C4-2B (cell line): ENCODE data around the gene SIM1.
"Not testable (repeated sequence)": the region's sequence is repeated elsewhere in the genome, so short reads cannot be mapped to it uniquely, and the experiment has no call there.

Experiments
- ZFX ChIP-seq: fragments of 450-650 bp; IDR thresholded peaks from 2 replicates; pipeline ENCODE4 v1.6.1; 2017
- TF ChIP-seq, protein P1 (sequence below): fragments of 450-650 bp; conservative IDR thresholded peaks from 2 replicates; pipeline ENCODE4 v1.5.1; 2017; ENCODE audit warnings: mild to moderate bottlenecking

DNA sequence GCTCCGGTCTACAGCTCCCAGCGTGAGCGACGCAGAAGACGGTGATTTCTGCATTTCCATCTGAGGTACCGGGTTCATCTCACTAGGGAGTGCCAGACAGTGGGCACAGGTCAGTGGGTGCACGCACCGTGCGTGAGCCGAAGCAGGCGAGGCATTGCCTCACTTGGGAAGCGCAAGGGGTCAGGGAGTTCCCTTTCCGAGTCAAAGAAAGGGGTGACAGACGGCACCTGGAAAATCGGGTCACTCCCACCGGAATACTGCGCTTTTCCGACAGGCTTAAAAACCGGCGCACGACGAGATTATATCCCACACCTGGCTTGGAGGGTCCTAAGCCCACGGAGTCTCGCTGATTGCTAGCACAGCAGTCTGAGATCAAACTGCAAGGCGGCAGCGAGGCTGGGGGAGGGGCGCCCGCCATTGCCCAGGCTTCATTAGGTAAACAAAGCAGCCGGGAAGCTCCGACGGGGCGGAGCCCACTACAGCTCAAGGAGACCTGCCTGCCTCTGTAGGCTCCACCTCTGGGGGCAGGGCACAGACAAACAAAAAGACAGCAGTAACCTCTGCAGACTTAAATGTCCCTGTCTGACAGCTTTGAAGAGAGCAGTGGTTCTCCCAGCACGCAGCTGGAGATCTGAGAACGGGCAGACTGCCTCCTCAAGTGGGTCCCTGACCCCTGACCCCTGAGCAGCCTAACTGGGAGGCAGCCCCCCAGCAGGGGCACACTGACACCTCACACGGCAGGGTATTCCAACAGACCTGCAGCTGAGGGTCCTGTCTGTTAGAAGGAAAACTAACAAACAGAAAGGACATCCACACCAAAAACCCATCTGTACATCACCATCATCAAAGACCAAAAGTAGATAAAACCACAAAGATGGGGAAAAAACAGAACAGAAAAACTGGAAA, 109.7 kb downstream of the SIM1 start:
- TF ChIP-seq, protein P1, sequence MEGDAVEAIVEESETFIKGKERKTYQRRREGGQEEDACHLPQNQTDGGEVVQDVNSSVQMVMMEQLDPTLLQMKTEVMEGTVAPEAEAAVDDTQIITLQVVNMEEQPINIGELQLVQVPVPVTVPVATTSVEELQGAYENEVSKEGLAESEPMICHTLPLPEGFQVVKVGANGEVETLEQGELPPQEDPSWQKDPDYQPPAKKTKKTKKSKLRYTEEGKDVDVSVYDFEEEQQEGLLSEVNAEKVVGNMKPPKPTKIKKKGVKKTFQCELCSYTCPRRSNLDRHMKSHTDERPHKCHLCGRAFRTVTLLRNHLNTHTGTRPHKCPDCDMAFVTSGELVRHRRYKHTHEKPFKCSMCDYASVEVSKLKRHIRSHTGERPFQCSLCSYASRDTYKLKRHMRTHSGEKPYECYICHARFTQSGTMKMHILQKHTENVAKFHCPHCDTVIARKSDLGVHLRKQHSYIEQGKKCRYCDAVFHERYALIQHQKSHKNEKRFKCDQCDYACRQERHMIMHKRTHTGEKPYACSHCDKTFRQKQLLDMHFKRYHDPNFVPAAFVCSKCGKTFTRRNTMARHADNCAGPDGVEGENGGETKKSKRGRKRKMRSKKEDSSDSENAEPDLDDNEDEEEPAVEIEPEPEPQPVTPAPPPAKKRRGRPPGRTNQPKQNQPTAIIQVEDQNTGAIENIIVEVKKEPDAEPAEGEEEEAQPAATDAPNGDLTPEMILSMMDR: not testable (repeated sequence)
- not testable (repeated sequence) for TF ChIP-seq ZFX
